ENCODE measurements around the gene BMAL1.

Gene BMAL1

DNA sequence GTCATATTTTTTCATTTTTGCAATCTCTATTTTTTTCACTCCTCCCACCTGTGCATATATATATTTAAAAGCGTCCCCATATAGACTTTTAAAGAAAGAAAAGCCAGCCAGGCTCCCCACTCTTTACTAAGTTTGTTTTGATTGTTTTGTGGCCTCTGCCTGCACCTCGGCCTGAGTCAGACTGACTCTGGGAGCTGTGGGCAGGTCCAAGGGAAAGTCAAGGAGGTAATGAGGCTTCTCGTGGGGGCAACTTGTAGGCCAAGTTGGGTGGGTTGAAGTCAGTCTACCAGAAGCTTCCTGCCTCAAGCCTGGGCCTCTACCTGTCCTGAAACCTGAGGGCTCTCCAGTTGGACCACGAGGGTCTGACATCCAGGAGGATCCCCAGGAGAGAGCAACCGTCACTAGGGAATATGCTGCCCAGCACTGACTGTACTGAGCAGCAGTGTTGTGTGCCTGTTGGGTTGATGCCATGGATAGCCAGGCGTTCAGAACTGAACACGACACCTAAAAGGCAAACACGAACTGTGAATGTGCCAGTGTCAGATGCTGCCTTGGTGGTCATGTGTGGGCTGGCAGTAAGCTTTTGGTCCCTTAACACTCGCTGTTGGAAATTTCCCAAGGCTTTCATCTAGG is 58.8 kb downstream of the BMAL1 start:
- no peaks in the 10 kb centered on the region for H3K9me3 ChIP-seq (ENCODE audit: low read length)
- no peak overlapping the region for H3K4me2 ChIP-seq (ENCODE audit: low read length)
- TF ChIP-seq, protein P1, sequence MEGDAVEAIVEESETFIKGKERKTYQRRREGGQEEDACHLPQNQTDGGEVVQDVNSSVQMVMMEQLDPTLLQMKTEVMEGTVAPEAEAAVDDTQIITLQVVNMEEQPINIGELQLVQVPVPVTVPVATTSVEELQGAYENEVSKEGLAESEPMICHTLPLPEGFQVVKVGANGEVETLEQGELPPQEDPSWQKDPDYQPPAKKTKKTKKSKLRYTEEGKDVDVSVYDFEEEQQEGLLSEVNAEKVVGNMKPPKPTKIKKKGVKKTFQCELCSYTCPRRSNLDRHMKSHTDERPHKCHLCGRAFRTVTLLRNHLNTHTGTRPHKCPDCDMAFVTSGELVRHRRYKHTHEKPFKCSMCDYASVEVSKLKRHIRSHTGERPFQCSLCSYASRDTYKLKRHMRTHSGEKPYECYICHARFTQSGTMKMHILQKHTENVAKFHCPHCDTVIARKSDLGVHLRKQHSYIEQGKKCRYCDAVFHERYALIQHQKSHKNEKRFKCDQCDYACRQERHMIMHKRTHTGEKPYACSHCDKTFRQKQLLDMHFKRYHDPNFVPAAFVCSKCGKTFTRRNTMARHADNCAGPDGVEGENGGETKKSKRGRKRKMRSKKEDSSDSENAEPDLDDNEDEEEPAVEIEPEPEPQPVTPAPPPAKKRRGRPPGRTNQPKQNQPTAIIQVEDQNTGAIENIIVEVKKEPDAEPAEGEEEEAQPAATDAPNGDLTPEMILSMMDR (IDR thresholded peaks at IDR 0.05; ENCODE audit: low read length), result no peak
- no peak for TF ChIP-seq EZH2 (IDR thresholded peaks at IDR 0.05; ENCODE audit: borderline replicate concordance, low read length)
- H4K20me1 ChIP-seq (ENCODE audit: insufficient read depth, low read length), result no peaks in the 10 kb centered on the region
- no peak overlapping the region for H3K27ac ChIP-seq (ENCODE audit: low read depth, low read length, poor library complexity, severe bottlenecking)
- no peak overlapping the region for H2AFZ ChIP-seq (ENCODE audit: low read length)
- H3F3A ChIP-seq (ENCODE audit: insufficient read depth, low read length), result no peaks in the 10 kb centered on the region
- no peak overlapping the region for H3K9ac ChIP-seq (ENCODE audit: low read length)
- H3K27me3 ChIP-seq (ENCODE audit: insufficient read depth, low read length), result no peaks in the 10 kb centered on the region
- H3K4me1 ChIP-seq (ENCODE audit: insufficient read depth, low read length, severe bottlenecking), result peaks cover 12% of the 10 kb centered on the region
- H3K36me3 ChIP-seq (ENCODE audit: insufficient read depth, low read length), result no peaks in the 10 kb centered on the region
- no peaks in the 10 kb centered on the region for H3K9me2 ChIP-seq (ENCODE audit: low read depth, low read length)
- H3K79me2 ChIP-seq (ENCODE audit: insufficient read depth, low read length), result no peaks in the 10 kb centered on the region
- no peak overlapping the region for H3K4me3 ChIP-seq (ENCODE audit: low read depth, low read length, poor library complexity, severe bottlenecking)

- no peak overlapping the region for H3K27ac ChIP-seq (ENCODE audit: low read depth, low read length, poor library complexity, severe bottlenecking)
- H3K4me1 ChIP-seq (ENCODE audit: insufficient read depth, low read length, severe bottlenecking), result peaks cover 12% of the 10 kb centered on the region
- TF ChIP-seq EZH2 (IDR thresholded peaks at IDR 0.05; ENCODE audit: borderline replicate concordance, low read length), result no peak
- TF ChIP-seq, protein P1 (IDR thresholded peaks at IDR 0.05; ENCODE audit: low read length), result no peak
- no peaks in the 10 kb centered on the region for H3K9me2 ChIP-seq (ENCODE audit: low read depth, low read length)
- H3K36me3 ChIP-seq (ENCODE audit: insufficient read depth, low read length), result no peaks in the 10 kb centered on the region
- no peak overlapping the region for H3K4me3 ChIP-seq (ENCODE audit: low read depth, low read length, poor library complexity, severe bottlenecking)
- H3F3A ChIP-seq (ENCODE audit: insufficient read depth, low read length), result no peaks in the 10 kb centered on the region
- H2AFZ ChIP-seq (ENCODE audit: low read length), result no peak overlapping the region
- H3K79me2 ChIP-seq (ENCODE audit: insufficient read depth, low read length), result no peaks in the 10 kb centered on the region
- H3K9ac ChIP-seq (ENCODE audit: low read length), result no peak overlapping the region
- no peaks in the 10 kb centered on the region for H3K27me3 ChIP-seq (ENCODE audit: insufficient read depth, low read length)
- H3K4me2 ChIP-seq (ENCODE audit: low read length), result peak overlapping the region; percentile 9; the same call in 1 of the 2 replicates
- H3K9me3 ChIP-seq (ENCODE audit: low read length), result no peaks in the 10 kb centered on the region
- H4K20me1 ChIP-seq (ENCODE audit: insufficient read depth, low read length), result no peaks in the 10 kb centered on the region
These were observed 60.4 kb downstream of the BMAL1 start for GRCh38 chr11:13338019-13338426.

- TF ChIP-seq, protein P1 (IDR thresholded peaks at IDR 0.05; ENCODE audit: low read length), result no peak
- no peak for TF ChIP-seq EZH2 (IDR thresholded peaks at IDR 0.05; ENCODE audit: borderline replicate concordance, low read length)
- H3K4me2 ChIP-seq (ENCODE audit: low read length), result no peak overlapping the region; the same call in 1 of the 2 replicates
- no peak overlapping the region for H3K27ac ChIP-seq (ENCODE audit: low read depth, low read length, poor library complexity, severe bottlenecking)
These were observed 61.0 kb downstream of the BMAL1 start for GRCh38 chr11:13338427-13339069.

More at GRCh38 chr11:13338427-13339069, 61.0 kb downstream of the BMAL1 start:
- no peaks in the 10 kb centered on the region for H3K9me3 ChIP-seq (ENCODE audit: low read length)
- no peaks in the 10 kb centered on the region for H3K36me3 ChIP-seq (ENCODE audit: insufficient read depth, low read length)
- H3K27me3 ChIP-seq (ENCODE audit: insufficient read depth, low read length), result no peaks in the 10 kb centered on the region
- H3K4me1 ChIP-seq (ENCODE audit: insufficient read depth, low read length, severe bottlenecking), result peaks cover 12% of the 10 kb centered on the region
- H3K4me3 ChIP-seq (ENCODE audit: low read depth, low read length, poor library complexity, severe bottlenecking), result no peak overlapping the region
- H3K79me2 ChIP-seq (ENCODE audit: insufficient read depth, low read length), result no peaks in the 10 kb centered on the region
- H3K9ac ChIP-seq (ENCODE audit: low read length), result no peak overlapping the region
- H2AFZ ChIP-seq (ENCODE audit: low read length), result no peak overlapping the region
- H3F3A ChIP-seq (ENCODE audit: insufficient read depth, low read length), result no peaks in the 10 kb centered on the region
- no peaks in the 10 kb centered on the region for H3K9me2 ChIP-seq (ENCODE audit: low read depth, low read length)
- H4K20me1 ChIP-seq (ENCODE audit: insufficient read depth, low read length), result no peaks in the 10 kb centered on the region

All from OCI-LY1 (cell line).